ENCODE data around the gene SRP14. TPM values are rescaled to one million over a fixed set of nuclear protein-coding genes. Genes with fewer than 3 reads are reported as not detected.

Gene SRP14
- total and polyA plus RNA-seq, 9 of the 15 experiments (the other 6 are each of a cell fraction or from before 2014, with no cell fraction given) = 161 to 1,097 (median 402) TPM

- Histone ChIP-seq H3K79me2 (ENCODE audit: control insufficient read depth, insufficient read depth, low read length) (no peaks in the 10 kb centered on the region), H3K9me3 (replicated peaks; ENCODE audit: control insufficient read depth, insufficient read depth, low read depth, low read length) (no peaks in the 10 kb centered on the region), H3K4me1 (replicated peaks in 1 of 2; ENCODE audit: control insufficient read depth in 2 of 2, insufficient read depth in 2 of 2, low read length in 2 of 2) (peaks cover 10 to 26% of the 10 kb centered on the region in 2 experiments), H4K20me1 (replicated peaks; ENCODE audit: control insufficient read depth, insufficient read depth, low read length) (no peaks in the 10 kb centered on the region; the same call in 1 of the 2 replicates), H3K27me3 (ENCODE audit: control insufficient read depth in 2 of 2, insufficient read depth in 2 of 2, low read length in 2 of 2) (no peaks in the 10 kb centered on the region), H3K9me1 (ENCODE audit: control insufficient read depth, insufficient read depth, low read length) (no peaks in the 10 kb centered on the region), H3K36me3 (ENCODE audit: control insufficient read depth, insufficient read depth, low read length) (peaks cover 9% of the 10 kb centered on the region; the same call in 1 of the 3 replicates), H3K4me2 (ENCODE audit: insufficient read depth, low read length) (no peak overlapping the region), H3K27ac (ENCODE audit: extremely low read depth, low read depth, low read length) (no peak overlapping the region), H3K9ac (ENCODE audit: insufficient read depth in 1 of 2, low read depth in 2 of 2, low read length in 2 of 2) (peak overlapping the region in 1 of 2 experiments; percentile 70; a peak in 2 of 4 replicates), H2AFZ (ENCODE audit: low read depth, low read length) (no peak overlapping the region), H3K4me3 (no peak overlapping the region)
- WGBS (ENCODE audit: insufficient coverage, low coverage, missing lambda C conversion rate) = 79% methylated on average over 5 of the region's 5 CpGs
- ChIA-PET CTCF (ENCODE audit: low intra/inter-chr PET ratio) (no interaction called here), POLR2A (interaction anchor here (0.6 to 3.1 kb wide), 2 partner anchors 115 to 231 kb away, joined by 3 to 15 read pairs; partner anchors contain the start of gene BUB1B)
- TF ChIP-seq JUND (IDR thresholded peaks at IDR 0.05; ENCODE audit: borderline replicate concordance, low read depth, low read length) (no peak), JUND (tag; IDR thresholded peaks at IDR 0.05; ENCODE audit: borderline replicate concordance, low read depth, low read length) (no peak), NR0B1 (IDR thresholded peaks at IDR 0.05; ENCODE audit: partially characterized antibody) (no peak), CCAR2 (IDR thresholded peaks at IDR 0.05; ENCODE audit: low read depth, low read length) (no peak), CEBPZ (IDR thresholded peaks at IDR 0.05; ENCODE audit: borderline replicate concordance, low read depth, low read length) (no peak), ELF1 (tag; IDR thresholded peaks at IDR 0.05) (no peak), RFX5 (IDR thresholded peaks at IDR 0.05; ENCODE audit: low read depth, low read length) (no peak), CTCFL (IDR thresholded peaks at IDR 0.05; ENCODE audit: borderline replicate concordance, insufficient read depth, low read depth, low read length, poor library complexity, severe bottlenecking) (no peak), ZNF583 (CRISPR knock-in tag; IDR thresholded peaks at IDR 0.05) (no peak), USF1 (CRISPR knock-in tag; IDR thresholded peaks at IDR 0.05) (no peak), KDM4B (IDR thresholded peaks at IDR 0.05; ENCODE audit: borderline replicate concordance in 2 of 2, low read depth in 1 of 2) (no peak), KLF10 (CRISPR knock-in tag; IDR thresholded peaks at IDR 0.05) (no peak)
- no TSS peak for BruUV-seq (replicated peaks)
- ATAC-seq (no peak), DNase-seq (ENCODE audit: extremely low read depth in 1 of 4, low spot score in 3 of 4) (no peak), FAIRE-seq (no peak)
- intact Hi-C loops (cut with micrococcal nuclease) (loop anchor here (5.0 kb wide), 1 partner anchor 260 kb away; no protein-coding TSS in a partner anchor), in situ Hi-C loops (cut with MboI) (loop anchor here (5.0 kb wide), 1 partner anchor 225 kb away; no protein-coding TSS in a partner anchor)
Observed at GRCh38 chr15:40046721-40047414, 7.9 kb upstream of the SRP14 start.

Data from K562 (cell line).